AG04449 (cell line): ENCODE measurements around the gene DMTF1.

ENCODE experiments used
- CTCF ChIA-PET: fragments of 350-600 bp; formaldehyde crosslinking; extraction: SDS; loops from one replicate; lab custom pipeline; 2021; ENCODE audit warnings: antibody characterized with exemption; lab: Yijun Ruan, JAX
- POLR2A ChIA-PET: fragments of 400-600, 350-600 bp; formaldehyde crosslinking; extraction: SDS; loops from one replicate; lab custom pipeline; 2020; ENCODE audit warnings: antibody characterized with exemption, inconsistent platforms; lab: Yijun Ruan, JAX
- DNase-seq: peaks from one replicate; pipeline ENCODE4 v3.0.0-alpha.2; 2010; ENCODE audit warnings: low read depth, low spot score
- H3K4me3 ChIP-seq: 2 replicates; pipeline ENCODE4 v1.5.1; 2011; ENCODE audit warnings: low read depth, mild to moderate bottlenecking, control low read depth, low read length
- CTCF ChIP-seq: IDR thresholded peaks from one replicate; pipeline ENCODE4 v1.5.1; 2011; ENCODE audit warnings: mild to moderate bottlenecking, moderate library complexity, low read length, control low read depth, inconsistent platforms; ENCODE audit not compliant: insufficient read depth; ENCODE audit errors: missing control alignments

The DMTF1 gene

GRCh38 chr7:87173471-87173870, 21.2 kb downstream of the DMTF1 start:
- ChIA-PET CTCF (no interaction called here), POLR2A (no interaction called here)
- TF ChIP-seq CTCF: no peak
- no peak for DNase-seq
- H3K4me3 ChIP-seq: no peak overlapping the region

GRCh38 chr7:87178320-87178719, 26.1 kb downstream of the DMTF1 start:
- no peak for DNase-seq
- H3K4me3 ChIP-seq: no peak overlapping the region
- no peak for TF ChIP-seq CTCF
- POLR2A ChIA-PET: no interaction called here
- CTCF ChIA-PET: no interaction called here

- CTCF ChIA-PET: no interaction called here
- TF ChIP-seq CTCF: no peak
- POLR2A ChIA-PET: no interaction called here
- H3K4me3 ChIP-seq: no peak overlapping the region
- no peak for DNase-seq
These were observed 26.9 kb downstream of the DMTF1 start for GRCh38 chr7:87179180-87179579.

DNA sequence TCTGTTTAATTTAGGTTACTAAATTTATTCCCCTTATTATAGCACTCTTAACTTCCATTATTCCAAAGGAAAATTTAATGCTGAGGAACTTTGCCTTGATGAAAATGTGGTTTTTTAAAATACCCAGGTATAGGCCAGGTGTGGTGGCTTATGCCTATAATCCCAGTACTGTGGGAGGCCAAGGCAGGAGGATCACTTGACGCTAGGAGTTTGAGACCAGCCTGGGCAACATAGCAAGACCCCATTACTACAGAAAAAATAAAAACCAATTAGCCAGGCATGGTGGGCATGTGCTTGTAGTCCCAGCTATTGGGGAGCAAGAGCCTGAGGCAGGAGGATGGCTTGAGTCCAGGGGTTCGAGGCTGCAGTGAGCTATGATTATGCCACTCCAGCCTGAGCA, 34.9 kb downstream of the DMTF1 start:
- POLR2A ChIA-PET: no interaction called here
- CTCF ChIA-PET: no interaction called here
- no peak for DNase-seq
- TF ChIP-seq CTCF: no peak
- H3K4me3 ChIP-seq: no peak overlapping the region

- CTCF ChIA-PET: no interaction called here
- no peak for TF ChIP-seq CTCF
- POLR2A ChIA-PET: no interaction called here
- H3K4me3 ChIP-seq: no peak overlapping the region
- no peak for DNase-seq
These were observed 36.7 kb downstream of the DMTF1 start for GRCh38 chr7:87188930-87189329.

DNA sequence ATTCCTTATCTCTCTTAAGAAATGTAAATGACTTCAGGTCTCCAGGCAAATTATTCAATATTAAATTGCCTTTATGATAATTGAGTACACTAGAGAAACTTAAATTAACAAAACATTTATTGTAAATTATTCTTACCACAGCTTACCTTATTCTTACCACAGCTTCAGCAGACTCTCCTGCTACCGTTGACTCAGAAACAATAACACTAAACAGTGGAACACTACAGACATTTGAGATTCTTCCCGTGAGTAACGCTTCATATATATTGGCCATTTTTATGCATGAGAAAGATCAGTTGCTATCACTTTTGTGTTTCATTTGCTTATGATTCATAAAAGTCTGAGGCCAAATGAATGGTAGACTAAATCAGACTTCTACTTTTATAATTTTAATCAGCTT, 38.5 kb downstream of the DMTF1 start:
- no peak overlapping the region for H3K4me3 ChIP-seq
- POLR2A ChIA-PET: interaction anchor here (0.6 kb wide), 1 partner anchor 664 kb away, joined by 3 read pairs; no protein-coding TSS in a partner anchor
- CTCF ChIA-PET: no interaction called here
- no peak for DNase-seq
- TF ChIP-seq CTCF: no peak
